Stimulated activated CD4-positive, alpha-beta T cell treated with anti-CD3 and anti-CD28 coated beads, Interleukin-4, amount 100 ng/mL, for 1 hour (primary cell): ENCODE data around the gene SELE.

Experiments used
- DNase-seq: peaks from one replicate; pipeline ENCODE4 v3.0.0-alpha.2; 2020

Gene SELE, protein sequence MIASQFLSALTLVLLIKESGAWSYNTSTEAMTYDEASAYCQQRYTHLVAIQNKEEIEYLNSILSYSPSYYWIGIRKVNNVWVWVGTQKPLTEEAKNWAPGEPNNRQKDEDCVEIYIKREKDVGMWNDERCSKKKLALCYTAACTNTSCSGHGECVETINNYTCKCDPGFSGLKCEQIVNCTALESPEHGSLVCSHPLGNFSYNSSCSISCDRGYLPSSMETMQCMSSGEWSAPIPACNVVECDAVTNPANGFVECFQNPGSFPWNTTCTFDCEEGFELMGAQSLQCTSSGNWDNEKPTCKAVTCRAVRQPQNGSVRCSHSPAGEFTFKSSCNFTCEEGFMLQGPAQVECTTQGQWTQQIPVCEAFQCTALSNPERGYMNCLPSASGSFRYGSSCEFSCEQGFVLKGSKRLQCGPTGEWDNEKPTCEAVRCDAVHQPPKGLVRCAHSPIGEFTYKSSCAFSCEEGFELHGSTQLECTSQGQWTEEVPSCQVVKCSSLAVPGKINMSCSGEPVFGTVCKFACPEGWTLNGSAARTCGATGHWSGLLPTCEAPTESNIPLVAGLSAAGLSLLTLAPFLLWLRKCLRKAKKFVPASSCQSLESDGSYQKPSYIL

DNA sequence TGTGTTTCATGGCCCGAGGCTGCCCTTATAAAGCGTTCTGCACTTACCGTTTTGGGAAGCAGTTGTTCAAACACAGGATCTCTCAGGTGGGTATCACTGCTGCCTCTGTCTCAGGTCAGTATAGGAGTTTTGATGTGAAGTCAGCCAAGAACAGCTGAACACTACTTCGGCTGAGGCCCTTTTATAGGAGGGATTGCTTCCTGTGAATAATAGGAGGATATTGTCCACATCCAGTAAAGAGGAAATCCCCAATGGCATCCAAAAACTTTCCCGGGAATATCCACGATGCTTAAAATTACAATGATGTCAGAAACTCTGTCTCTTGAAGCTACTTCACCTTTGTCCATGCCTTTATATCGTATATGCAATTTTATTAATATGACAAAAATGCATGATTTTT, at the start of gene SELE:
SELE (minus strand) TSS at position 156 of the 400 bp plus-strand sequence. CDS start 467 bp downstream, outside the sequence.
- no peak for DNase-seq

DNA sequence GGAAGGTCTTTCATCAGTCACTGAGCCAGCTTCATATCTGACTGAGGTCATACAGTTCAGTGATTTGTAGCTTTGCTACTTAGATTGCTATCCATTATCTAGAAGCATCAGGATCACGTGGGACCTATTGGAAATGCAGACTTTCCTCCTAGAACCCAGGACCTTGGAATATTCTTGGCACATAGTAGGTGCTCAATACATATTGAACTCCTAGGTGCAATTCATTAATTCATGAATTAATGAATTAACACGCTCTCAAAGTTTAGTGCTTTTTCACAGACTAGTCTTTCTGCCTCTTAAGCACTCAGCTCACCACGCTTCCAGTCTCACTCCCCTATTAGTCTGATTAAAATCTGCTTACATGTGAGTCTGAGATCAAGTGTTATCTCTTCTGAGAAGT, 48.7 kb upstream of the SELE start:
- DNase-seq = no peak

DNA sequence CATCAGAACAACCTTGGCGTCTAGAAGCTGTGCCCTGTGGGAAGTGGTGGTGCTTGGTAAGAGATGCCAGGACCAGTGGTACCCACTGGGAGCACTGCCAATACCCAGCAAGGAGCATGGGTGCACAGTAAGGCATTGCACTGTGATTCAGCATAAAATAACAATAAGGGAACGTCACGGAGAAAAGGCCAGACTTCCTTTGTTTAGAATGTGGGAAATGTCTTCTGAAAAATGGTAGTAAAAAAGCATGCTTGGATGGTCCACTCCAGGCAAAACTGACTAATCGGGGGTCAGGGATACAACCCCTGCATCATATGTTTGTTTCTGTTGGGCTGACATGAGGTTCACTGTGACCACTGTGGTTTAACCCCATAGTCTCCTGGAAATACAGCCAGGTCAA, 46.1 kb upstream of the SELE start:
- no peak for DNase-seq

DNA sequence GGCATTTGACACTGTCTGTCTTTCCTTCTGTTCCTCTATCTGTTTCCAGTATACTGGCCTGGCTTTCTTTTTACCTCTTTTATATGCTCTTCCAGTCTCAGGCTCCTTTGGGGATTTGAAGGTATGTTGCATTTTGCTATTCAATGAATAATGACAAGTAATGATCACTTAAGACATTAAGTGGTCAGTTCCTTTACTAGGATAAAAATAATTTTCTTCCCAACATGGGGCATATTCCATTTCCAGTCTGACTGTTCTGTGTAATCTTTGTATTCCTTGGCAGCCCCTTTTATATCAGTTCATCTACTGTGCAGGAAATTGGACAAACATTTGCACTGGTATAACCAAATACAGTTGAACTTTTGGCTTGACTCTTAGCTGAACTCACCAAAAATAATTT, 45.3 kb upstream of the SELE start:
- DNase-seq = no peak

DNA sequence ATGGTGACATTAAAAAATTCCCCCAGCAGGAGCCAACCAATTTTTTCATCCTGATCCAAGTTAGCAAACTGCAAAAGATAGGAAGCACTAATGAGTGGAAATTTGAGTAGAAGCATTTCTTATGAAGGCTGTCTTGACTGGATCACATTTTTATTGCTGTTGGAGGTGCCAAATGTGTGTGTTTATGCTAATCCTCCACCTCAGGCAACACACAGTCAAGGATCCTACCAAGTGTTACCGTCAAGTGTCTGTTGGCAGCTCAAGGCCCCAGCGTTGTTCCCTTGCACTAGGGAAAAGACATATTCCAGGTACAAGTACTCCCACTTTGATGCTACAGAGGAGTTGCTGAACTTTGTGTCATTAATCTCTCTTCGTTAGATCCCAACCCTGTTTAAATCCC, 42.6 kb upstream of the SELE start:
- no peak for DNase-seq

DNA sequence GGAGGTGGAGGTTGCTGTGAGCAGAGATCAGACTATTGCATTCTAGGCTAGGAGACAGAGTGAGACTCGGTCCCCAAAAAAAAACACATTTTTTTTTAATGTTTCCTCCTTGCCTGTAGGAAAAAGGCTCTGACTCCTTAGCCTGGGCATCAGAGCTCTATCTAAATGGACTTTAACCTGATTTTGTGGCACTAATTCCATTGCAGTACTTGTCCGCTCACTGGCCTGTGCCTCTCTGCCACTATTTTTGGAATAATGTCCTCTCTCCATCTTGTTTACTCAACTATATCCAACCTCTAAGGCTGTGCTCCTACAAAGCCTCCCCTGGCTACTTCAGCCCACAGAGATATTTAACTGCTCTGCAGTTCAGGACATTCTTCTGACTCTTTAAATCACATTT, 34.3 kb upstream of the SELE start:
- no peak for DNase-seq

DNA sequence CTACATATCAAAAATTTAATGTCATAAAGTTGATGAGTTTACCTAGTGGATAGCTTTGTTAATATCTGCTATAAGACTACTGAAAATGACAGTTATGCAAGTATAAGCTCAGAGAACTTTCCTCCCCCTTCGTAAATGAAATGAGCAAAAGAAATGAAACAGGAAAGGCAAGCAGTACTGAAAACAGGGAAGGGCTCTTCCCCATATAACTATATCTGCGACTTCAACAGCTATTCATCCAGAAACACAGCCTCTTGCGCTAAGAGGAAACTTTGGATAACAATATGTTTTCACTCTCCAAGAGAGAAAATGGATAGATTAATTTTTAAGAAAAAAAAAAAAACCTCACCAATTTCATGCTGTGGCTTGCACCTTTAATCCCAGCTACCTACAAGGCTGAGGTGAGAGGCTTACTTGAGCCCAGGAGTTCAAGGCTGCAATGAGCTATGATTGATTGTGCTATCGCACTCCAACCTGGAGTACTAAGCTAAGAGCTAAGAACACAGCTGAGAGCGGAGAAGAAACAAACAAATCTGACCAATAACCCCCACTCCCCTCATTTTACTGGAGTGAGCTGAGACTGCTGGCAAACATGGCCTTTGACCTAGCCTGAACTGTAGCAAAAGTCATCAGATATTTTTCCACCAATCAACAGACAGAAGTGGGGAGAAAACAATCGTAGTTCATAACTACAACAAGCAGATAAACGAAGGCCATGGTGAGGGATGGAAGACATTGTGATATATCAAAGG, 31.9 kb upstream of the SELE start:
- no peak for DNase-seq

DNA sequence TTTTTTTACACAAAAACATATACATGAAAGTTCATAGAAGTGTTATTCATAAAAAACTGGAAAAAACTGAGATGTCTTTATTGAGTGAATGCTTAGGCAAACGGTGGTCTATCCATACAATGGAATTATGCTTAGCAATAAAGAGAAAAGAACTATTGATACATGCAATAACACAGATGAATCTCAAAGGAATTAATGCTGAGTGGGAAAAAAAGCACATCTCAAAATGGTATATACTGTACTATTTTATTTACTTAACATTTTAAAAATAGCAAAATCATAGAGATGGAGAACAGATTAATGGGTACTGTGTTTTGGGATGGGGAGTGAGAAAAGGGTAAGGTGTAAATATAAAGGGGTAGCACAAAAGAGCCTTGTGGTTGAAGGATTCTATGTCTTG, 31.0 kb upstream of the SELE start:
- DNase-seq = no peak

DNA sequence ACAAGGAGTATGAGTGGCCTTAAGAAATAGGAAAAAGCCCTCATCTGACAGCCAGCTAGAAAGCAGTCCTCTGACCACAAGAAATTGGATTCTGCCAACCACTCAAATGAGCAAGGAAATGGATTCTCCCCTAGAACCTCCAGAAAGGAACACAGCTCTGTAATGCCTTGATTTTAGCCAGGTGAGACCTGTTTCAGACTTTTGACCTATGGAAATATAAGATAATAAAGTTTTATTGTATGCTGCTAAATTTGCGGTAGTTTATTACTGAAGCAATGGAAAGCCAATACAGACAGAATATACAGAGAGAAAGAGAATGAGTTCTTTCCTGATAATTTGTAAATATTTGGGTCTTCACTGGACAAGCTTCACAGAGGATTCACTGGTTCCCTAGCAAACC, 28.8 kb upstream of the SELE start:
- DNase-seq = no peak

DNA sequence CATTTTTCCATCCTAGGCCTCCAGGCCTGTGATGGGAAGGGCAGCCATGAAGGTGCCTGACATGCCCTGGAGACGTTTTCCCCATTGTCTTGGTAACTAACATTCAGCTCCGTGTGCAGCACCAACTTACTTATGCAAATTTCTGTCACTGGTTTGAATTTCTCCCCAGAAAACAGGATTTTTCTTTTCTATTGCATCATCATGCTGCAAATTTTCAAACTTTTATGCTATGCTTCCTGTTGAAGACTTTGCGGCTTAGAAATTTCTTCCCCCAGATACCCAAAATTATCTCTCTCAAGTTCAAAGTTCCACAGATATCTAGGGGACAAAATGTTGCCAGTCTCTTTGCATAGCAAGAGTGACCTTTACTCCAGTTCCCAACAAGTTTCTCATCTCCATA, 25.2 kb upstream of the SELE start:
- DNase-seq = no peak

DNA sequence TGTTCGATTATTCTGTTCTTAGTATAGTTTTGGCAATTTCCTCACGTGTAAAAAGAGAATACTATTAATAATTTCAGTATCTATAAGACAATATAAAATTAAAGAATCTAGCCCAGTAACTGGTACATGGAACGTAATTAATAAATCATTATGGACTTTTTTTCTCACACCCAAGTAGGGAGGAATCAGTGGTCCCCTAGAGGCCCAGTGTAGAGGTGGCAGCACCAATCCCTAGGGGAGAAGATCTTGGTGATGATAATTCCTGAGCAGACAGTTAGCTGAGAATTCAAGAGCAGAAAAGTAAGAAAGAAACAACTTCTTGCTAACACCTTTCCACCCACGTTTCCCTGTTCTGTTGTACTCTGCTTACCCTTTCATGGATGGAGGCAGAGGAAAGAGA, 19.7 kb upstream of the SELE start:
- no peak for DNase-seq

DNA sequence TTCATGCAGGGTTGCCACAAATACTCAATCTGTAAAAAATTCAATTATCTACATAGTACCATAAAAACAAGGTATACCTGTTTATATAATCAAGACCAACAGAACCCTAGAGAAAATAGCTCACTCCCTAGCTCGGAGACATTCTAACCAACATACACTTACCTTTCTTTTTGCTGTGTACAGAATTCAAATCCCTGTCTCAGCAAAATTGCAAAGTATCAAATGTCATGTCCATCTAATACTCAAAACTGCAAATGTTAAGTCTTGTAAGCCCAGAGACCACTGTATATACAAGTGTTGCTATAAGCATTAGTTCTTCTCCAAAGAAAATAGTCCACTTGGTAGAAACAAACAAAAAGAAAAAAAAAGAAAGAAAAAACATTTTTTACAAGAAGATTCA, 16.2 kb upstream of the SELE start:
- no peak for DNase-seq

DNA sequence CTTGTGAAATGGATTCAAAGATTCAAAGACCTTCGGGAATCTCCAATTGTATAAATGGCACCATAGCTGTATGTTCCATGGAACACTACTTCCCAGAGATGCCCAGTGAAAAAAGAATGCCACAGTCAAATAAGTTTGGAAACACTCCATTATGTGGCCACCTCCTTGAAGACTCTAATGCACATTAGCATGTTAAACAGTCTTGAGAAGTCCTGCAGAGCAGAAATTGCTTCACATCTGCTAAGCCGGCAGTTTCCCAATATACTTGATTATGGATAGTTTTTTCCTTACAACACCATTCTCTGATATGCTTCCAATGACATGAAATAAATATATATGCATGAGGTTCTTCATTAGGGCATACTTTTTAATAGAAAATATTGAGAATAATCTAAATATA, 12.7 kb upstream of the SELE start:
- no peak for DNase-seq

DNA sequence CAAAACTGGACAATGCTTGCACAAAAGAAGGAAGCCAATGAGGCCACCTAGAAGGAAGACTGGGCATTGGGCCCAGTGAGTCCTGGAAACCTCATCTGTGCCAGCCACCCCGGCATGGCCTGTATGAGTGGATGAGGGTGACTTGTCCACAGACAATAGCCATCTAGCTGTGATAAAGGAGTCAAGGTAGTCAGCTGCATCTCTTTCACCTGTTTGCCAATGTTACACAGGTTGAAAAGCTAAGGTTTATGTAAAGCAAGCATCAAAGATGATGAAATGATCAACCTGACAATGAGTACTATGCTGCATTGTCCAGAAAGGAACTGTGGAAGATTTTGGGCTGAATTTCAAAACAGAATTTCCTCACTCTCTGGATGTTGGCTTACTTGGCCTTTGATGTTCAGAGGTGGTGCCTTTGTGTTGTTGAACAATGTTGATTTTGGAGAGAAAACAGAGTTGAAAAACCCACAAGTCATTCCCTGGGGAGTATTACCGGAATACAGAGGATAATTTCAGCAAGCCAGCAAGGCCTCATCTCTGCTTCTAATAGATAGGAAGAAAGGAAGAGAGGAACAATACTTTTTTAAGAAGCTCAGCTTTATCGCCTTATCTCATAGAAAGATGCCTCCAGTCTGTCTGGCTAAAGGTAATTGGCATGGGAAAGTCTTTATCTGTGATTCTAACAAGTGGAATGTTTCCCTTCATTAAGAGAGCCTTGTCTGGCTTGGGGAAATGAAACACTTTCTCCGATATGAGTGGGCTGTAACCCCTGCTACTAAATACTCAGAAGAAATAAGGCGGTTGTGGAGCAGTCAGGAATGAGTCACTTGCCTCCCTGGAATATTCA, 11.4 kb upstream of the SELE start:
- DNase-seq = no peak

DNA sequence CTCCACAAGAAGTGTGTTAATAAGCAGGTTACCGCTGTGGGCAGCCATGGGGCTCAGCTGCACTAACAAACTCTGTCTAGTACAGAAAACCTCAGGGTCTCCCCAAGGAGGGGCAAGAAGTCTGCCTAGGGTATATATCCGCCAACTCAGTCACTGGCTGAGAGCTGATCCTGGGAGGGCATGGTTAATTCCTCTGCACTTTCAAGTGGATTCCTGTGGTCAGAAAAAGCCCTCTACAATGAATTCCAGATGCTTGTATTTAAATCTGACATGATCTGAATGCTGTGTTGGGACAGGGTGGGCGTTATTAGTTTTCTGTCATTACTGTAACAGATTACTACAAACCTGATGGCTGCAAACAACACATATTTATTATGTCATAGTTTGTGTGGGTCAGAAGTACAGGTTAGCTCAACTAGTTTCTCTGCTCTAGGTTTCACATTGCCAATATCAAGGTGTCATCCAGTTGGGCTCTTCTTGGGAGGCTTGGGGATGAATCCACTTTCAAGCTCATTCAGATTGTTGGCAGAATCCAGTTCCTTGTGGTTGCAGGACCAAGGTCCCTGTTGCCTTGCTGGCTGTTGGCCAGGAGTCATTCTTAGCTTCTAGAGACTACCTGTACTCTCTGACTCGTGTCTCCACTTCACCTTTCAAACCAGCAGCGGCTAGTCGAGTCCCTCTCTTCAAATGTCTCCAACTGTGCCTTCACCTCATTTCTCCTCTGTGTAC, 8.0 kb upstream of the SELE start:
- DNase-seq = no peak

DNA sequence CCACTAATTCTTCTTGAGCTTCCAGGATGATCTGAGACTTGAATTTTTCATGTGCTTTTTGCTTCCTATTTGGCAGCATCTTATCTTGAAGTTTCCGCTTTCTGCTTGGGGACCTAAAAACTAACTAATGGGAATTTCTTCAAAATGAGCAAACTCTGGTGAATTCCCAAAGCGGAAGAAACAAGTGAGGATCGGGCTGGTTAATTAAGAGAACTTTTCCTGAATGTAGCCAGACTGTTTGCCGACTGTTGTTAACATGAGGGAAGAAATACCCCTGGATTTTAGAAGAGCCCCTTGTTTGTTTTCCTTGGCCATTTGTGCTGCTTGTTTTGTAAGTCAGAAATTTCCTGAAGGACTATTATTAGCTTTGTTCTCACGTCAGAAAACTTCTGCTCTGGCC, 6.1 kb upstream of the SELE start:
- DNase-seq = no peak

DNA sequence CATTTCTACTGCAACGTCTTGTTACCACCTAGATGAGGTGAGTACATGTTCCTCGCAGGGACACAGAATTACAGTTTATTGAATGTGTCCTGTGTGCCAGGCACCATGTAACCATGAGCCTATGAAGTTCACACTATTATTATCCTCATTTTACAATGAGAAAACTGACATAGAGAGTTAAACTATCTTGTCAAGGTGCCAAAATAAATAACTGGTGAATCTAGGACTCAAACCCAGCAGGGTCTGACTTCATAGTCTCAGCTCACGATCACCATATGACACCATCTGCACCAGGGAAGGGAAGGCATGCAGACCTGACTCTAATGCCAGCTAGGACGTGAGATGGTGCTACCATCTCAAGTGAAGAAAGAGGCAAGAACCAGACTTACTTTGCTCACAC, 2.4 kb downstream of the SELE start:
- DNase-seq = no peak

DNA sequence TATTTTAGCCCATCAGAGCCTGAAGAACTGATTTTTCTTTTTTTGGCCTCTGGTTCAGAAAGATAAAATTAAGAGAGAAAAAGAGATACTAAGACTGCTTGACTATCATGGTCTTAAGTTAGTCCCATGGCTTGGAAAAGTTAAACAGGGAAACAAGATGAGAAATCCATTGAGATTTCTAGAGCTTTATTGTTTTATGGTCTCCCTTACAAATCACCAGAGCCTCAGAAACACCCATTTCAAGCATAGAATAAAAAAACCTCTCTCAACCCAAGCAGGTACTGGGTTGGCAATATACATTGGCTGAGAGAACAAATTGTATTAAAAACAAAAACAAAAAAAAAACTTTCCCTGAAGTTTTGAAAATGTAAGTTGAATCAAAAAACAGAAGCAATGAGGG, 3.9 kb downstream of the SELE start:
- DNase-seq = no peak

DNA sequence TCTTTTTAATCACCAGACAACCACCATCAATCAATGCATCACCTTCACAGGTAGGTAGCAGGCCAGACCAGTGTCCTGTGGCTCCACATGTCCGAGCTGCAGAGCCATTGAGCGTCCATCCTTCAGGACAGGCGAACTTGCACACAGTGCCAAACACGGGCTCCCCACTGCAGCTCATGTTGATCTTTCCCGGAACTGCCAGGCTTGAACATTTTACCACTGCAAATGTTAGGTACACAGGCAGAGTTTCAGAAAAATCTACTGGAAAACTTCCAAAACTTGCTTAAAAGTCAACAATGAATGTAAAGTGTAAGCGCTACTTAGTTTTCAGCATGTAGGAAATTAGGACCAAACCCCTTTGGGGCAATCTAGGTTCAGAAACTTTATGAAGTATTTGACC, 6.6 kb downstream of the SELE start:
- DNase-seq = no peak

DNA sequence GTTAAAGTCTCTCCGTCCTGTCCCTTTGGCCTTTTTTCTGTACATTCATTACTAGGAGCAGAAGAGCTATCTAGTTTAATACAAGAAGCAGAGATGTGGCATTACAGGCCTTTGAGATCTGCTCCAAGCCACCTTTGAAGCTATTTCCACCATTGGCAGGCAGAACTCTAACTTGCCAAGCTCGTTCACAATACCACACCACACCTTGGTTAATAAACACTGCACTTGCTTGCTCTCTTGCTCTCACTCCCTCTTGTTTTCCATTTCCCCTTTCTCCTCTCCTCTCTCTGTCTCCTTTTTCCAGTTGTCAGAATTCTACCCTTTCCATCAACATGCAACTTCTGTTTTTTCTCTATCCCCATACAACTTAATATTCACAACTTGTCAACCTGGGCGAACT, 7.0 kb downstream of the SELE start:
- DNase-seq = no peak

DNA sequence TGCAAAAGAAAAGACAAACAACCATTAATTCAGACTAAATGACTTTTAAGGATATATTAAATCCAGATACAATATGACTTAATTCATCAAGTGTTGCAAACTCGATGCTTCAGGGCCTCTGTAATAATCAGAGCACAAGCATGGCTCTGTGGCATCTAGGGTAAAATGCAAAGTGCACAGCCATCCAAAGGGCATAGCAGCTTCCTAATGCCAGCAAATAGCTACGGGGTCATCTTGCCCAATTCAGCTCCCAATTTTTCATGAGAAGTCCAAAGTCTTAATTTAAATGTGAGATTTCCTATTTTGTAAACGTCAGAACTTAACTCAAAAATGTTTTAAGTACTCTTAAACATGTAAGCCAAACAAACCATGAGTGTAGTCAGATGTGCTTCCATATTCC, 7.9 kb downstream of the SELE start:
- no peak for DNase-seq

DNA sequence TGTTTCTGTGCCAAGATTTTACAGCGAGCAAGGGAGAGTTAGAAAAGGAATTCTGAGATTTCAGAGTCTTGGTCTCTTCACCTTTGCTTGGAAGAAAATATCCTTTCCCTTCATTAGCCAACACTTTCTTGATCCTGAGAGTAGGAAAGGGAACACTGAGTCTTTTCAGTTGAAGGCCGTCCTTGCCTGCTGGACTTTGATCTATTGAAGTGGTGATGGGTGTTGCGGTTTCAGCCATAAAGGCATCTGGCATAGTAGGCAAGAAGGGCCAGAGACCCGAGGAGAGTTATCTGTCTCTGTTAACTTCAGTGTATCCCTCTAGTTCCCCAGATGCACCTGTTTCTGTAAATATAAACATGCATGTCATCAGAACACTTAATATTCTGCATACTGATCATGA, 9.7 kb downstream of the SELE start:
- DNase-seq = no peak

DNA sequence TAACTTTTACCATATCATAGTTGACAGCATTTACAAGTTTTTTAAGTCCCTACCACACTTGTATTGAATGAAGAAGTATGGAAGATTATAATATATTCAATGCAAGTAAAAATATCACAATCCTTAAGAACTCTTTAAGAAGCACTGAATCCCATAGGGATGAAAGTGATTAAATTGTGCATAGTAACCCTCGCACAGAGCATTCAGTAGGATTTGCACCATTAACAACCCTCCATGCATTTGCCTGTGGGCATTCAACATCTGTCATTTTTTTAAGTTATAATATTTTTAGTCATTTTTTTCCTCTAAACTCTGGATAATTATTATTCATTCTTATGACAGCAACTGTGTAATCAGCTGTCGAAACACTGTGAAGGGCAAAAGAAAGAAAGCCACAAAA, 10.1 kb downstream of the SELE start:
- DNase-seq = no peak
